8988T (cell line): ENCODE results near the gene CLDN24.

Experiments
- DNase-seq: peaks from one replicate; pipeline ENCODE4 v3.0.0; 2011

Gene CLDN24

DNA sequence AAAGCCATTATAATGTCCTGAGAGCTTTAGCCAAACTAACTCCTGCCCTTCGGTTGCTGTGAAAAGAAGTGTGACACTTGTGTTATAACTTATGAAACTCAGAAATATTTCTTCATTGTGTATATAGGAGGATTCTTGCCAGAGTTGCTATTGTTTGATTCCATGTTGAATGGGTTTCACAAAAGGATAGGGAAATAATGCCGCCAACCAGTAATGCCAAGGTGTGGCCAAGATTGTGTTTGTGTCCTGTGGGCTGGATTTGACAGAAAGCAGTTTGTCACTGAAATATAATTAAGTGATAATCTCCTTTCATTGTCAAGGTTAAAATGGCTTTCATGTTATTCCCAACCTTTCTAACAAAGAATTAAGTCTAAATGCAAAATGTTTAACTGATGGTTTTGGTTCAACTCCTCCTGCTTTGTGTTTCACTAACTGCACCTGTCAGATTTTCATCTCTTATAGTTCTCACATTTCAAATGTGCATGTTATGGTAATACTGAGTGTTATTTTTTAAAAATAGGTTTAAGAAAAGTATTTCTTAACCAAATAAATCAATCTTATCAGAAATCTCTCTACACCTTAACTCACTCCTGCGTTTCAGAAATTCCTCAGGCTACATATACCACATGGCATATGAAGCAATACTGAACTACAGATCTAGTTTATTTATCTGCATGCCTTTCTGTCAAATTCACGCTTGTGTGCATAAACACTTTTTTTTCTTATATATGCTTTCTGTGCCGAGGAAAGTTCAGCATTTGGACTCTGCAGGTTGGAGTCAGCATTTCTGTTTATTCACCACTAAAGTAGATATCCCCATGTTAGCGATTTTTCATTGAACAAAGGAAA, 1.8 kb downstream of the CLDN24 start, which contains the start of gene CLDN22:
Gene CLDN22 (minus strand): TSS at position 66 of the 849 bp plus-strand sequence. CDS start 58 bp downstream, at position 8.
- no peak for DNase-seq

DNA sequence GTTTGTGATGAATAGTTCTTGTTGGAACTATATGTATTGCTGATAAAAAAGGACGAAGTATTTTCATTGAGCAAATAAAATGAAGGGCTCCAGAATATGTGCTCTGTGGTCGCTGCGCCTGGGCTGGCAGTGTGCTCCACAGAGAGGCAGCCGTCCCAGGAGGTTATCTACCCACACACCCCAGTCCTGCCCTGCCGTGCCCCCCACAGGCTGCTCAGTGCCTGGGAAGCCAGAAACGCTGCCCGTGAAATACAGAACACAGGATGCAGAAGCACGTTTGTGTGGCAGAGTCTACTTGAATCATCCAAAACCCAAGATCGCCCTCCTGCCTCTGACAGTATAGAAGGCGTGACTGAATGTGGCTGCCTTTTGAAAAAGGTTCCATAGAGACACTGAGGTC, 3.6 kb downstream of the CLDN24 start:
- DNase-seq, result no peak

DNA sequence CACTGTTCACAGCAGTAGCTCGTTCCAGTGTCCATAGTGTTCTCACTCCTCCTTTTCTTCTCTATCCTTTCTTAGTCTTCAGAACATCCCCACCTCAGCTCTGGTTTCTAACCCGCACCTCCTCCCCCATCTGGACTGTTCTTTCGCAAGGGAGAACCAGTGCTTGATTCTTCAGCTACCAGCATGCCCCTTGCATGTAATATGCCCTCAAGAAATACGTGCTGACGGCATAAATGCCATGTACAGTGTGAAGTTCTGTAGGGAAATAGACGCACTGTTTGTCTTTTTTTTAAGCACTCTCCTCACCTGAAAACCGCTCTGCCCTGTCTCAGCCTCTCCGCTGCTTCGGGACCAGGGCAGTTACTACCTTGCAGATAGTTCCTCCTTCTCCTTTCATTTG, 7.4 kb downstream of the CLDN24 start:
- no peak for DNase-seq

GRCh38 chr4:183314336-183314735, 7.9 kb downstream of the CLDN24 start:
- DNase-seq, result no peak

- DNase-seq, result no peak
These were observed 9.4 kb downstream of the CLDN24 start for GRCh38 chr4:183312841-183313240.

- DNase-seq, result no peak
These were observed 15.4 kb downstream of the CLDN24 start for GRCh38 chr4:183306811-183307210.

DNA sequence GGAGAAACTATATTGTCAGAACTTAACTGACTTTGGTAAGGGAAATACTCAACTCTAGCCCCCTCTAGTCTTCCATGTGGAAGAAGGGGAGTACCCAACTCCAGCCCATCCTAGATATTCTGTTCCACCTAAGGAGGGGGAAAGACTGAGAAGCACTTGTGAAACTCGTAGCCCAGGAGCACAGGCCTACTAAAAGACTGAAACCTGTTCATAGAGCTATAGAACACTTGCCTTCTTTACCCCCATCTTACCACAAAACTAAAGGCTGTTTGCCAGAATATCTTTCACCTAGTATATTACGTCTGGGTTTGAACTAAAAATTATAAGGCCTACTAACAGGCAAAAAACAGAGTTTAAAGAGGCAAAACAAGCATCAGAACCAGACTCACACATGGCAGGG, 17.7 kb downstream of the CLDN24 start:
- DNase-seq, result no peak

- DNase-seq, result no peak
These were observed 18.2 kb downstream of the CLDN24 start for GRCh38 chr4:183304067-183304466.

GRCh38 chr4:183303301-183303700, 18.9 kb downstream of the CLDN24 start:
- no peak for DNase-seq

DNA sequence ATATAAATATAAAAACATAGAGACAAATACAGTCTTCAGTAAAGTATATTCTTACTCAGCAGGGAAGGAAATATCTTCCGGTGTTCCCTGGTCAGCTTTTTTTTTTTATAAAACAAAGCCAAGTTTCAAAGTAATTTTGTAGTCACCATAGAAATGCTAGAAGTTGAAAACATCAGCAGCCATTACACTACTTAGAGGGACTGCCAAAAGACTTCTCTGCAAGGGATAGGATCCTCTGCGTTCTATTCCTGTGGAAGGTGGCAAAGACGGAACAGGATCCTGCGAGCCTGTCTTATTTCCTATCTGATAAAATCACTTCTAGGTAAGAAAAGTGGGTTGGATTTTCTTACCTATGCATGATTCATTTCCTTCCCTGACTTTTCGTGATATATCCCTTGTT, 21.6 kb downstream of the CLDN24 start:
- DNase-seq, result no peak

DNA sequence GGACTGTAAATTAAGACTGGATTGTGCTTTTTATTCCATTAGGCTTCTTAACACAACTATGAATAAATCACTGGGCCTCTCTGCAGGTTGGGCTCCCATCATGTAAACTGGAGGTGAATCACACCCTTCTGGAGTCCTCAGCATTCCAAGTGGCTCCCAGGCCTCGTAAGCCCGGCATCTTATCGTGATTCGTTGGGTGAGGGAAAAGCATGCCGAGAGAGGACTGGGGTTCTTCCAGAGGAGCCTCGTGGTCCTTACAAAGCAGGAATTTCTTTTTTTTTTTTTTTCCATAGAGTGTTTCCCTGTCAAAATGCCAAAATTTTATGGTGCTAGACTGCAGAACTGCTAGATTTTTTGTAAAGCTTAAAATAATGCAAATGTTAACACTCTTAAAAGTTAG, 22.2 kb downstream of the CLDN24 start:
- no peak for DNase-seq

DNA sequence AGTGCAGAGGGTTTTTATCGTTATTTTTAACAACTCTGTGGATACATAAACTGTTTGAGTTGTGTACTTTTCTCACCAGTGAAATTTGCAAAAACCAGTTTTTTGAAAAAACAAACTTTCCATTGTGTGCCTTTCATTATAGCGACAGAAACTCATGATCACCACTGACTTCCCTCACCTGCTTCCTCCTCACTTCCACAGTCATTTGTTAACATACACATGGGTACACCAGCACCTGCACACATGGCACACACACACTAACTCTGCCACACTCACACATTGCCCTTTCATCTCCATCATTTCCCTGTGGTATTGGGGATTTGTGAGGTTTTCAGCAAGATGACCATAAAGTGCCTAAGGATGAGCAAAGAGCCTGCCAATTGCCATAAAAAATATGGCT, 22.8 kb downstream of the CLDN24 start:
- no peak for DNase-seq

GRCh38 chr4:183297675-183298074, 24.6 kb downstream of the CLDN24 start:
- no peak for DNase-seq

DNA sequence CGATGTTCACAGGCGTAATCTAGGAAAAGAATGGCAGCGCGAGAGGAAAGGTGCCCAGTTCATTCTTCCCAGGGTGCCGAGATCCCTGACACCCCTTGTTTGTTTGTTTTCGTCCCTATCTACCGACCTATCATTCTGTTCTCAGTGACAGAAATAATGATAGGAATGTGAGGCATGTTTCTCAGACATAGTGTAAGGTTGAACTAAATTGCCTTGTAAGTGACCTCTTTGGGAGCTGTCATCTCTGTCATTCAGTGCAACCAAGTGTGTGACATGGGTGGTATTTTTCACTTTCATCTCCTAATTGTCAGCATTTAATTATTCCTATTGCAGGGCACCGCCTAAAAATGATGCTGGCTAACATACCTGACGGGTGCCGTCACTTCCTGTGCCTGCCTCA, 26.5 kb downstream of the CLDN24 start:
- no peak for DNase-seq

DNA sequence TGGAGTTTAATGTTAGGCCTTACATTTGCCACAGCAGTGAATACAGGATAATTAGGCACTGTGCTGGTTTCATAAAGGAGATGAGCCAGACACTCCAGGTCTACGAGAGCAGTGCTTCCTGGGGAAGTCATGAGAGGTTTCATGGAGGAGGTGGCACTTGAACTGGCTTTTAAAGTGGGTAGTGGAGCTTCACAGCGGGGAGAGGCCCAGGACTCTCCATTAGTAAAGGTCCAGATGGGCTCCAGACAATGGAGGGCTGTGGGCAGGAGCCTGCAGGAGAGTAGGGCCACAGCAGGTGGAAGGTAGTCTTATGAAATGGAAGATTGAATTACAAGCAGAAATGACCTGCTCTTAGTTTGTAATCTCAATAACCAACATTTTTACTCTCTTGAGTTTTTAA, 31.2 kb downstream of the CLDN24 start:
- DNase-seq, result no peak

DNA sequence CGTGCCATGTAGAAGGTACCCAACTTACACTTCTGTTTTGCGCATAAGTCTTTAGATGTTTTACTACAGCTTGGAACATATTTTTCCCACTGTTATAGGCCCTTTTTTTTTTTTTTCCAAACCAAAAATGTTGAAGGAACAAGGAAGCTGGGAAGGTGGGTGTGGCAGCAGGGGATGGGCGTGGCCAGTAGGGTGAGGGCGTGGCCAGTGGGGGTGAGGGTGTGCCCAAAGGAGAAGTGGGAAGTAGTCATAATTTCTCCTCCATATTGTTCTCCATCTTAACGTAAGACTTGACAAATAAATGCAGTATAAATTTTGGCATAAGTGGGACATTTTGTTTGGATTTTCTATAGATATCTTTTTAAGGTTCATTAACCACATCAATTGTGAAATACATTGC, 32.5 kb downstream of the CLDN24 start:
- no peak for DNase-seq

- DNase-seq, result no peak
These were observed 33.3 kb downstream of the CLDN24 start for GRCh38 chr4:183288955-183289354.

DNA sequence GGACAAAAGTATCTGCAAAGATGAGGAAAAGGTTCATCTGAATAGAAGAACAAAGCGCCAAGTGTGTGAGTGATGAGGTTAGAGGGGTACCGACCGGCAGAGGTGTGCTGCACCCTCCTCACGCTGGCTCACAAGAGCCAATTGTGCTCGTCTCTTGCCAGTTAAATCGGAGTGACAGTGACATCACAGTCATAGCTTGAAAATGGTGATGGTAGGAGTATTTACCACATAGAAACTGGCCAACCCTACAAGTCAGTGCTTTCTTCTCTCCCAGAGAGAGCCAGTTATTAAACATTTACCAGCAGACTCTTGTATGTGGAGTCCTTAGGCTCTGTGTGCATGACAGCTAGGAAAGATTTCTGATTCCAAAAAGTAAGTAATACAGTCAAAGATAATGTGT, 34.5 kb downstream of the CLDN24 start:
- DNase-seq, result no peak

- DNase-seq, result no peak
These were observed 34.9 kb downstream of the CLDN24 start for GRCh38 chr4:183287309-183287659.

DNA sequence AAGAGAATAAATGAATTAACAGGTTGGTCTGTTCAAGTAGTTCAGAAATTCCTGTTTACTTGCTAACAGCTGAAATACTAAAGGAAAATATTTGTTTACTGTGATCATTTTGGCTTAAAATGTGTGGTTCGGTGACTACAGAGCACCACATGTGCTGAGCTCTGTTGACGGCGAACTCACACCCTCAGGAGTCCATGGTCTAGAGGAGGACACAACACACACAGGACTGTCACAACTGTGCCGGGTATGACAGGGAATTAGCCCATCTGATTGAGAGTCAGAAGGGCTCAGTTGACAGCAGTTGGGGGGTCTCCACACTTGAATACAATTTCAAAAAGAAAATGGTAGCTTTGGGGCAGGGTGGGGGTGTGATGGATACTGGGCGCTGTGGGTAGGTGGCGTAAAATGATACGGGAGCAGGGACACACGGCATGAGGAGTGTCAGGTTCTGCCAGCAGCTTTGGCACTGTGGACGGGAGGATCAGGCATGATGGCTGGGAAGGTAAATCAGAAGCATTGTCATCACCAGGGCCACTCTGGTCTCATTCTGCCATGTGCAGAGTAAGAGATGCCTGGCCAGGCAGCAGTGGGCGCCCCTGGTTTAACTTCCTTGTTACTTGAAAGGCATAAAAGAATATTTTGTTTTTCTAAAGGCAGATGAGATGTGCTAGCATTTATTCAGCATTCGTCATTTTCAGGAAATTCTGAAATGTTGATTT, 35.5 kb downstream of the CLDN24 start:
- no peak for DNase-seq

GRCh38 chr4:183285886-183286285, 36.3 kb downstream of the CLDN24 start:
- no peak for DNase-seq

DNA sequence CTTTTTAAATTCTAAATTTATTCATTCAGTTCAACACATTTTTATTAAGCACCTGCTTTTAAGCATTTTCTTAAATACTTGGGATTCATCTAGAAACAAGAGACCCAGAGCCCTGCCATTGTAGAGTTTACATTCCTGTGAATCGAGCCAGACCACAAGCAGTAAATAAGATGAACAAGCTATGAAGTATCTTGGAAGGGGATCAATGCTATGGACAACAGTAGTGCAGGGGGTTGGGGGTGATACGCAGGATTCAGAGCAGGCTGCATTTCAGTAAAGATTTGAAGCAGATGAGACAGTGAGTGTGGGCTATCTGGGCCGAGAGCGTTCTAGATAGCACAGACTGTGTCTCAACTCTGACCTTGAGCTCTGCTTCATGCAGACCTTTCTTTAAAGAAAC, 37.3 kb downstream of the CLDN24 start:
- no peak for DNase-seq

DNA sequence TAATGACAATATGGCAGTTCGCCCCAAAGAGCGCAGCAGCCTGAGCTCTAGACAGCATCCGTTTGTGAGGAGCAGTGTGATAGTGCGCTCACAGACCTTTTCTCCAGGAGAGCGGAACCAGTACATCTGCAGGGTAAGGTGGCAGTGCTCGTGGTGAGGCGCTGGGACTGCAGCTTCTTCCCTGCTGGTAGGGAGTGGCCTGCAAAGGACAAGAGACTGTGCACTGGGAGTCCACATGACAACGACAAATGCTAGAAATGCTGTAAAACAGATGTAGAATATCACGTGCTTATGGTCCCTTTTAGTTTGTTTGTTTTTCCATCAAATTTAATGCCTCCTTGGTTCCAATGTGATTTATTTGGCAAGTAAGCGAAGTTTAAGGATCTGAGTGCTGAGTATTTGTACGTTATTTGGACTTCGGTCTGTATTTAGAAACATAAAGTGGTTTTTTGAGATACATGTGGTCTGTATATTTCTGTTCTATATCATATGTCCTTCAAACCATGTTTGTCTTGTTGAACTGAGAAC, 37.9 kb downstream of the CLDN24 start:
- DNase-seq, result no peak

GRCh38 chr4:183276106-183276505, 46.1 kb downstream of the CLDN24 start:
- DNase-seq, result no peak
